Measurements from ENCODE around the gene ARHGAP44.

DNA sequence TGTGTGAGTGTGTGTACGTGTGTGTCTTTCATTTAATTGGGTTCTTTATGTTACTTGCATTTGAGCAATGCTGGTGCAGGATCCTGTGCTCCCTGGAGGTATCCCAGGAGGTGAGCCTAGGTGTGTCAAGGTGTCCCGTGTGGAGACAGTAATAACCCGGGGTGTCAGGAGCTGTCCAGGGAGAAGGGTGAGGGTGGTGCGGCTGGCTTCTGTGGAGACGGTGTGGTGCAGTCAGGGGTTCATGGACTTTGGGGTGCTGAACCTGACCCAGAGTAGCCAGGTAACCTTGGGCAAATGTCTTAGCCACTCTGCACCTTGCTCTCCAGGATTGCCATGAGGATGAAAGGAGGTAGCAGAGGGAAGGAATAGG is 235.9 kb downstream of the ARHGAP44 start:
- TF ChIP-seq POLR2AphosphoS5 (IDR thresholded peaks at IDR 0.05; ENCODE audit: low read depth, low read length) (no peak), TAF1 (IDR thresholded peaks at IDR 0.05; ENCODE audit: borderline replicate concordance, low read depth, low read length) (no peak), POLR2A (IDR thresholded peaks at IDR 0.05; ENCODE audit: low read depth, low read length) (no peak)
